HepG2 (cell line): Measurements from ENCODE around the gene TMEM38B. TPM values are rescaled to one million over a fixed set of nuclear protein-coding genes. Genes with fewer than 3 reads are reported as not detected.
A peak's percentile ranks its signal among the peaks of the same experiment; 100 is the strongest.

Source experiments
- HNRNPUL1 ChIP-seq: fragments of 200-400 bp; formaldehyde crosslinking; IDR thresholded peaks from 2 replicates; pipeline ENCODE4 v1.6.1; 2017; ENCODE audit warnings: low read depth, mild to moderate bottlenecking, low read length, moderate library complexity
- KDM5B ChIP-seq: sonication (generic); formaldehyde crosslinking; IDR thresholded peaks from 2 replicates; pipeline ENCODE4 v1.4.0; 2020; ENCODE audit warnings: missing genetic modification reagents, mild to moderate bottlenecking, borderline replicate concordance
- MAF1 ChIP-seq: sonication (generic); formaldehyde crosslinking; IDR thresholded peaks from 2 replicates; pipeline ENCODE4 v1.5.0; 2020; ENCODE audit warnings: missing genetic modification reagents, borderline replicate concordance
- MAFG ChIP-seq: sonication (generic); formaldehyde crosslinking; IDR thresholded peaks from 2 replicates; pipeline ENCODE4 v1.5.1; 2020; ENCODE audit warnings: mild to moderate bottlenecking, missing genetic modification reagents
- MTA3 ChIP-seq: sonication (generic); formaldehyde crosslinking; IDR thresholded peaks from 2 replicates; pipeline ENCODE4 v1.4.0; 2020; ENCODE audit warnings: missing genetic modification reagents
- PHF5A ChIP-seq: IDR thresholded peaks from one replicate; pipeline ENCODE4 v1.6.1; 2018; ENCODE audit warnings: low read depth, missing genetic modification reagents; ENCODE audit not compliant: unreplicated experiment
- SNRNP70 ChIP-seq: fragments of 200-400 bp; formaldehyde crosslinking; IDR thresholded peaks from 2 replicates; pipeline ENCODE4 v1.6.1; 2017; ENCODE audit warnings: mild to moderate bottlenecking, low read depth, low read length, moderate library complexity
- SPEN ChIP-seq: sonication (generic); formaldehyde crosslinking; IDR thresholded peaks from 2 replicates; pipeline ENCODE4 v1.5.1; 2020; ENCODE audit warnings: low read depth, mild to moderate bottlenecking, missing genetic modification reagents
- XBP1 ChIP-seq: sonication (generic); formaldehyde crosslinking; IDR thresholded peaks from 2 replicates; pipeline ENCODE4 v1.5.0; 2020; ENCODE audit warnings: missing genetic modification reagents
- XRCC5 ChIP-seq: fragments of 200-400 bp; formaldehyde crosslinking; optimal IDR thresholded peaks from 2 replicates; pipeline ENCODE3; 2017; ENCODE audit warnings: mild to moderate bottlenecking, low read length
- ZBTB25 ChIP-seq: IDR thresholded peaks from 2 replicates; pipeline ENCODE4 v1.6.1; 2018; ENCODE audit warnings: missing genetic modification reagents
- ZBTB3 ChIP-seq: sonication (generic); formaldehyde crosslinking; IDR thresholded peaks from 2 replicates; pipeline ENCODE4 v1.4.0; 2020; ENCODE audit warnings: low read depth, mild to moderate bottlenecking, moderate library complexity, missing genetic modification reagents, borderline replicate concordance
- ZFP36L2 ChIP-seq: sonication (generic); formaldehyde crosslinking; IDR thresholded peaks from 2 replicates; pipeline ENCODE4 v1.4.0; 2020; ENCODE audit warnings: missing genetic modification reagents
- ZFP37 ChIP-seq: sonication (generic); formaldehyde crosslinking; IDR thresholded peaks from 2 replicates; pipeline ENCODE4 v1.4.0; 2020; ENCODE audit warnings: missing genetic modification reagents, borderline replicate concordance
- ZMAT3 ChIP-seq: sonication (generic); formaldehyde crosslinking; conservative IDR thresholded peaks from 2 replicates; pipeline ENCODE4 v1.7.0; 2021; ENCODE audit warnings: missing genetic modification reagents
- ZNF17 ChIP-seq: sonication (generic); formaldehyde crosslinking; IDR thresholded peaks from 2 replicates; pipeline ENCODE4 v1.5.0; 2020; ENCODE audit warnings: mild to moderate bottlenecking, missing genetic modification reagents
- ZNF3 ChIP-seq: IDR thresholded peaks from 2 replicates; pipeline ENCODE4 v1.7.0; 2017; ENCODE audit warnings: inconsistent platforms
- ZNF30 ChIP-seq: sonication (generic); formaldehyde crosslinking; IDR thresholded peaks from 2 replicates; pipeline ENCODE4 v1.5.0; 2020; ENCODE audit warnings: mild to moderate bottlenecking, missing genetic modification reagents
- ZNF724P ChIP-seq: sonication (generic); formaldehyde crosslinking; IDR thresholded peaks from 2 replicates; pipeline ENCODE4 v1.8.0; 2022; ENCODE audit warnings: missing genetic modification reagents, borderline replicate concordance
- ZNF768 ChIP-seq: sonication (generic); formaldehyde crosslinking; IDR thresholded peaks from 2 replicates; pipeline ENCODE4 v1.4.0; 2020; ENCODE audit warnings: missing genetic modification reagents
- ZNF841 ChIP-seq: sonication (generic); formaldehyde crosslinking; IDR thresholded peaks from 2 replicates; pipeline ENCODE4 v1.8.1; 2023; ENCODE audit warnings: missing genetic modification reagents, borderline replicate concordance
- polyA plus RNA-seq, 8 experiments: library from polyadenylated mRNA; depleted of rRNA in 3 of 8; stranded (reverse) in 7 of 8; unstranded in 1 of 8; fragments of >200 nt; fragmentation: Illumina TruSeq in 4 of 8; extraction: Trizol in 4 of 8; gene quantifications; 2 replicates each; pipeline versions ENCODE4 v1.2.1 to v1.2.3, GENCODE V29; 2011 to 2016; ENCODE audit warnings: low read depth in 4 of 8, missing spikeins in 1 of 8, mixed read lengths in 1 of 8; ENCODE audit not compliant: insufficient read depth in 1 of 8
- total RNA-seq, 5 experiments: library from RNA; depleted of rRNA; stranded (reverse); fragments of >200 nt; fragmentation: Illumina TruSeq; extraction: Trizol; gene quantifications; 2 replicates each; pipeline ENCODE4 v1.2.3, GENCODE V29; 2016; ENCODE audit warnings: low read depth in 1 of 5
- TF ChIP-seq, protein P1 (sequence below): sonication (generic); formaldehyde crosslinking; IDR thresholded peaks from 2 replicates; pipeline ENCODE4 v1.8.0; 2023; ENCODE audit warnings: mild to moderate bottlenecking, missing genetic modification reagents
- TF ChIP-seq, protein P2 (sequence below): sonication (generic); formaldehyde crosslinking; IDR thresholded peaks from 2 replicates; pipeline ENCODE4 v1.9.0; 2021; ENCODE audit warnings: missing genetic modification reagents, borderline replicate concordance
- TF ChIP-seq, protein P3 (sequence below): sonication (generic); formaldehyde crosslinking; IDR thresholded peaks from 2 replicates; pipeline ENCODE4 v1.4.0; 2020; ENCODE audit warnings: missing genetic modification reagents, borderline replicate concordance

TMEM38B gene
- total and polyA plus RNA-seq, 2 of the 13 experiments (the other 11 are each of a cell fraction or from before 2014, with no cell fraction given): 13.4 to 32.4 TPM

GRCh38 chr9:105694848-105695581 lies 674 bp downstream of the TMEM38B start (continued):
- TF ChIP-seq ZBTB25 (CRISPR knock-in tag): peak; percentile 13; the same call in 1 of the 2 replicates
- TF ChIP-seq ZMAT3 (CRISPR knock-in tag): no peak
- no peak for TF ChIP-seq MTA3 (CRISPR knock-in tag)
- TF ChIP-seq SNRNP70: no peak
- no peak for TF ChIP-seq MAF1
- TF ChIP-seq ZNF3 (CRISPR knock-in tag): no peak
- no peak for TF ChIP-seq ZNF768 (CRISPR knock-in tag)
- no peak for TF ChIP-seq ZNF841 (CRISPR knock-in tag)
- 0 out of 2 replicates have a peak, but pooled peaks have one; percentile 62 for TF ChIP-seq ZNF724P (CRISPR knock-in tag)
- TF ChIP-seq, protein P1, sequence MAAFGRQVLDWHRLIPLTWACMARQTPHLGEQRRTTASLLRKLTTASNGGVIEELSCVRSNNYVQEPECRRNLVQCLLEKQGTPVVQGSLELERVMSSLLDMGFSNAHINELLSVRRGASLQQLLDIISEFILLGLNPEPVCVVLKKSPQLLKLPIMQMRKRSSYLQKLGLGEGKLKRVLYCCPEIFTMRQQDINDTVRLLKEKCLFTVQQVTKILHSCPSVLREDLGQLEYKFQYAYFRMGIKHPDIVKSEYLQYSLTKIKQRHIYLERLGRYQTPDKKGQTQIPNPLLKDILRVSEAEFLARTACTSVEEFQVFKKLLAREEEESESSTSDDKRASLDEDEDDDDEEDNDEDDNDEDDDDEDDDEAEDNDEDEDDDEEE (CRISPR knock-in tag): peak; percentile 68; the same call in 1 of the 2 replicates
- peak; percentile 26 for TF ChIP-seq XRCC5
- no peak for TF ChIP-seq HNRNPUL1
- TF ChIP-seq ZBTB3 (CRISPR knock-in tag): no peak
- TF ChIP-seq ZFP36L2 (CRISPR knock-in tag): no peak
- TF ChIP-seq XBP1 (CRISPR knock-in tag): peak; percentile 10; the same call in 1 of the 2 replicates
- TF ChIP-seq PHF5A (CRISPR knock-in tag): no peak
- TF ChIP-seq ZNF30: no peak
- TF ChIP-seq MAFG: no peak
- 0 out of 2 replicates have a peak, but pooled peaks have one; percentile 50 for TF ChIP-seq ZFP37 (CRISPR knock-in tag)
- peak; percentile 45; the same call in 1 of the 2 replicates for TF ChIP-seq SPEN (CRISPR knock-in tag)
- TF ChIP-seq, protein P2, sequence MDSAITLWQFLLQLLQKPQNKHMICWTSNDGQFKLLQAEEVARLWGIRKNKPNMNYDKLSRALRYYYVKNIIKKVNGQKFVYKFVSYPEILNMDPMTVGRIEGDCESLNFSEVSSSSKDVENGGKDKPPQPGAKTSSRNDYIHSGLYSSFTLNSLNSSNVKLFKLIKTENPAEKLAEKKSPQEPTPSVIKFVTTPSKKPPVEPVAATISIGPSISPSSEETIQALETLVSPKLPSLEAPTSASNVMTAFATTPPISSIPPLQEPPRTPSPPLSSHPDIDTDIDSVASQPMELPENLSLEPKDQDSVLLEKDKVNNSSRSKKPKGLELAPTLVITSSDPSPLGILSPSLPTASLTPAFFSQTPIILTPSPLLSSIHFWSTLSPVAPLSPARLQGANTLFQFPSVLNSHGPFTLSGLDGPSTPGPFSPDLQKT: no peak
- no peak for TF ChIP-seq ZNF17 (CRISPR knock-in tag)
- TF ChIP-seq, protein P3, sequence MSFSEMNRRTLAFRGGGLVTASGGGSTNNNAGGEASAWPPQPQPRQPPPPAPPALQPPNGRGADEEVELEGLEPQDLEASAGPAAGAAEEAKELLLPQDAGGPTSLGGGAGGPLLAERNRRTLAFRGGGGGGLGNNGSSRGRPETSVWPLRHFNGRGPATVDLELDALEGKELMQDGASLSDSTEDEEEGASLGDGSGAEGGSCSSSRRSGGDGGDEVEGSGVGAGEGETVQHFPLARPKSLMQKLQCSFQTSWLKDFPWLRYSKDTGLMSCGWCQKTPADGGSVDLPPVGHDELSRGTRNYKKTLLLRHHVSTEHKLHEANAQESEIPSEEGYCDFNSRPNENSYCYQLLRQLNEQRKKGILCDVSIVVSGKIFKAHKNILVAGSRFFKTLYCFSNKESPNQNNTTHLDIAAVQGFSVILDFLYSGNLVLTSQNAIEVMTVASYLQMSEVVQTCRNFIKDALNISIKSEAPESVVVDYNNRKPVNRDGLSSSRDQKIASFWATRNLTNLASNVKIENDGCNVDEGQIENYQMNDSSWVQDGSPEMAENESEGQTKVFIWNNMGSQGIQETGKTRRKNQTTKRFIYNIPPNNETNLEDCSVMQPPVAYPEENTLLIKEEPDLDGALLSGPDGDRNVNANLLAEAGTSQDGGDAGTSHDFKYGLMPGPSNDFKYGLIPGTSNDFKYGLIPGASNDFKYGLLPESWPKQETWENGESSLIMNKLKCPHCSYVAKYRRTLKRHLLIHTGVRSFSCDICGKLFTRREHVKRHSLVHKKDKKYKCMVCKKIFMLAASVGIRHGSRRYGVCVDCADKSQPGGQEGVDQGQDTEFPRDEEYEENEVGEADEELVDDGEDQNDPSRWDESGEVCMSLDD (CRISPR knock-in tag): peak; percentile 40; the same call in 1 of the 2 replicates
- peak; percentile 49; the same call in 1 of the 2 replicates for TF ChIP-seq KDM5B (CRISPR knock-in tag)
